ENCODE measurements around the gene MICAL3.

The MICAL3 gene

DNA sequence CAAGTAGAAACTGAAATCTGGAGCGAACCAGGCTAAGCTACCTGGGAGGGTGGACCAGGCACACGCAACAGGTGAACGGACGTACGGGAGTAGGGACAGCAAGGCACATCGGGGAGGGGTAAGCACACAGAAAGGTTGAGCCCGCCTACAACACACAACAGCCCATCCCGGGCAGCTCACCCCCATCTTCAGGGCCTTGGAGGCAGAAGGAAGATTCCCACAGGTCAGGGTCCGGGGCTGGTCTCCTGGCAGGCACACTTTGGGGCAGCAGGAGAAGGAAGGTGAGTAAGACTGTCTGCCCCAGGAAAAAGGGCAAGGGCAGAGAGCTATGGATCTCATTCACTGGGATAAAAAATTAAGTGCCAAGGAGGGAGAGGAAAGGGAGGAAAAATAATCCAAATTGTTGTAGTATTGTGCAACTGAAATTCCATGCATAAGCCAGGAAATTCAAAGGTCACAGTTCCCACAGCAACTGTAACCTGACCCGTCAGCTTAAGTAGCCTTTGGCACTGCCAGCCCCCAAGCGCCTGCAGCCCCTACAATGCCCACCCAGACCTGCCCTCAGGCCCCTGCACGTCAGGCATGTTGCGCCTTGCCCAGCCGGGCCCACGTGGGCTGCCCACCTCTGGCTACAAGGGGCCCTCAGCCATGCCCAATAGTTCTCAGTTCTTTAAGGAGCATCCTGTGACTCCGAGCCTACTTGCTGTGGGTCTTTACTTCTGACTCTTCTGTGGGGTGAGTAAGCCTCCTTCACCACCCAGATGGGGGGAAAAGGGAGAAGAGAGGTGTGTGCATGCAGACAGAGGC, 51.8 kb downstream of the MICAL3 start:
- DNase-seq (ENCODE audit: low spot score), result no peak

DNA sequence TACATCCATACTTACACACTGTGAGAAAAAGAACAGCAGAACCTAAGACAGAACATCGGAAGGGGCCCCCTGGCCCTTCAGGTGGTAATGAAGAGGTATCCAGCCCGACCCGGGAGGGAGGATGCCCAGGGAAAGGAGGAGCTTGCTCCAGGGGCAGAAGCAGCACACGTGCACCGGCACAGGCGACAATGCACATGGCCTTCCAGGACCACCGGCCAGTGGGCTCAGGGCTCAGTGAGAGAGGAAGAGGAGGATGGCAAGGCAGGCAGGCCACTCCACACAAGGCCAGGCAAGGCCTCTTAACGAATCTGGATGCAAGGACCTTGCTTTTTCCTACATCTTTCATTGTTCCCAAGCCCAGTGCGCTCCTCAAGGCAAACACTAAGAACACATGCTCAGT, 52.6 kb downstream of the MICAL3 start:
- no peak for DNase-seq (ENCODE audit: low spot score)

DNA sequence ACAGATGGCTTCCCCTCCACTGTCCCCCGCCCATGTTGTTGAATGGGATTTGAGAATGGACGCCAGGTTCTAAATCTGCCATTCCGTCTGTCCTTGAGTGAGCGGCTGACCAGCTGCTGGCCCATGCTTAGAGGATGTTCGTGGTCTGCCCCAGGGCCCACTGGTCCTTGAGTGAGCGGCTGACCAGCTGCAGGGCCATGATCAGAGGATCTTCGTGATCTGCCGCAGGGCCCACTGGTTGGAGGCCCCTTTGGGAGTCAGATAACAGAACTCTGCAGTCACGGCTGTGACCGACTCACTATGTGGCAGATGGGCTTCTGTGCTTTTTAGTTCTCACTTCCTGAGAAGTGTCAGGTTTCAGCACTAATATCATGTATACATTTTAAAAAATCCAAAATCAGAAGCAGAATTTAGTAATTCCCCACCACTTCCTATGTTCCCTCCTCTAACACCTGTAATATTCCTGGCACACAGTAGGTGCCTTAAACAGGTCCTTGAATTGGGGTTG, 54.1 kb downstream of the MICAL3 start:
- peak; percentile 66 for DNase-seq (ENCODE audit: low spot score)

DNA sequence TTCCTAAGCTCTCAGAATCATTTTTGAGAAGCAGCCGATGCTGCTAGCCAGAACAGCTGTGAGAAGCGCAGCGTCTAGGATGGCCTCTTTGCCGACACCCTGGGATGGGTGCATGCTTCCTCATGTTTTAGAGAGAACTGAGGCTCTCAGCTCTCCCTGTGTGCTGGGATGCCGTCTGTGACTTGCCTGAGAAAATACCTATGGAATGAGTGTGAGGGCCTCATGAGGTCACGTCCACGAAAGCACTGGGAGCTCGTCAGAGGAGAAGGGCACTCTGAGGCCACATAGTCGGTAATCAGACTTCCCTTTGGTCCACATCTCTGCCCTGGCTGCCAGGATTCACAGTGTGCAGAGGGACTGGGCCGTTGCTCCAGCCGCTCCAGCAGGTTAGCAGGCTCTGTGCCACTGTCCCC, 54.7 kb downstream of the MICAL3 start:
- DNase-seq (ENCODE audit: low spot score), result no peak

DNA sequence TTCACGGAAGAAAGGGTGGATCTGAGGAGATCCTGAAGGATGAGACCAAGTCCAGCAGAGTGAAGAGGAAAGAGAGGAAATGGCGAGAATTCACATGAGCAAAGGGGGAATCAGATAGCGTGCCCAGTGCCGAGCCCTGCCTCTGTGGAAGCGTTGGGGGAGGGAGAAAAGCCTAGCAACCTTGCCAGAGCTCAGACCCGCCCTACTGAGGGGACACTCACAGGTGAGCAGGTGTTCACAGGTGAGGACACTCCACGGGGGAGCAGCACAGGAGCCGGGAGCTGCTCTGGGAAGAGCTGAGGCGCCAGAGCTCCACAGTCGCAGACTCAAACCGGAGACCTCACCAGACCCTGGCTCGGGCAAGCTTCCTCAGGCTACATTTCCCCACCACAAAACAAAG, 56.2 kb downstream of the MICAL3 start:
- DNase-seq (ENCODE audit: low spot score), result no peak

DNA sequence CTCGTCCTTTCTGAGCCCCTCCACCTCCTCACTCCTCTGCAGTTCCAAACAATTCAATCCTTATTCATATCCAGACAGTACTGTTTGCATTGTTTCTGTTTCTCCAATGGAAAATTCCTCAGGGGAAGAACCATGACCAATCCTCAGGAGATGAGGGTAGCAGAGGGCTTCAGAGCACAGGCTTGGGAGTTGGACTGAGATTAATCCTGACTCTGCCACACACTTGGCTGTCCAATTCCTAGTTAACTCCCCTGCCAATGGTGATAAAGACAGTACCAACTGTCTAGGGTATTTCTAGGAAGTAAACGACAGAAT, 58.0 kb downstream of the MICAL3 start:
- DNase-seq (ENCODE audit: low spot score), result no peak

DNA sequence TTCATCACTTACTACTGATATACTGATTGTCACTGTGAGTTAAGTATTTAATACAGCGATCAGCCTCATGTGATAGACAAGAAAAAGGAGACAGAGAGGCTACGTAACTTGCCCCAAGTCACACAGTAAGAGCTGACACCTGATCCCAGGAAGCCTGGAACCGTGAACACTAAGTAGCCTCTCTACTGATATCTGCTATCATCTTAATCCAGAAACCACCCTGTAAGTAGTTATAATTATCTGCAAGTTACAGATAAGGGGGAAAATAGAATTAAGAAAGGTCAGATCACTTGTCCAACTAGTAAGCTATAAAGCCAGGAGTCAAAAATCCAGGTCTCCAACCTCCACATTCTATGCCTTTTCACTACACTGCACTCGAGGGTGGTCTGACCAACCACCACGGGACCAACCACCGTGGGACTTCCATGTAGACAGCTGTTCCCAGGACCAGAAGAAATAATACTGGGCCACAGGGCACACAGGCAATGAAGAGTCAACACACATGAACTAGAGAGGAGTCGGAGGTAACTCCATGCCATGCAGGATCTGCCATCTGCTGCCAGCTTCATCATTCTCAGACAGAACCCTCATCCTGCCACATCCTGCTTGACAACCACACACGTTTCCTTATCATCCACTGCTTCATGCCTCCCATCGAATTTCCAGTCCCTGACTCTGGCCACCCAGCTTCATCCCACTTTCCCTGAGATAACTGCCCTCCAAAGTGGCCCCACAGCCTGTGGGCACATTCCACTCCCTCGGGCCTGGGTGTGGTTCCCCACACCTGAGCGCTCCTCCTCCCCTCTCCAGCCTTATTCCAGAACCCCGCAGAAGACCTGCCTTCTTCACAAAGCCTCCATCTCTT, 58.6 kb downstream of the MICAL3 start:
- no peak for DNase-seq (ENCODE audit: low spot score)

DNA sequence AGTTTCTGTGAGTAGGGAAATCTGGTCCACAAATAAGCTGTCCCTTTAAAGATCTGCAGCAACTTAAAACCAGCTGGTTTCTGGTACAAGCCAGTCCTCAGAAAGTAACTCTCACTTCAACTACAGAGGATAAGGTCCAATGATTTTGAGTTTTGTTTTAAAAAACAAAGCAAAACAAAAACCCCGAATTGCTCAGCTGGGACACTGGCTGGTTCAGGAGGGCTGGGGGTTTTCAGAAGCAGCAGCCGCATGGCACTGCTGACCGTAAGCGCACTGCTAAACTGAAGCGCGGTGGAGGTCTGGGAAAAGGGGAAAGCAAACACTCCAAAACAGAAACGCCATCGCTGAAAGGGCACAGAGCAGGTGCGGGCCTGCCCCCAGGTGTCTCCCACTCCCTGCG, 59.7 kb downstream of the MICAL3 start:
- DNase-seq (ENCODE audit: low spot score), result no peak

DNA sequence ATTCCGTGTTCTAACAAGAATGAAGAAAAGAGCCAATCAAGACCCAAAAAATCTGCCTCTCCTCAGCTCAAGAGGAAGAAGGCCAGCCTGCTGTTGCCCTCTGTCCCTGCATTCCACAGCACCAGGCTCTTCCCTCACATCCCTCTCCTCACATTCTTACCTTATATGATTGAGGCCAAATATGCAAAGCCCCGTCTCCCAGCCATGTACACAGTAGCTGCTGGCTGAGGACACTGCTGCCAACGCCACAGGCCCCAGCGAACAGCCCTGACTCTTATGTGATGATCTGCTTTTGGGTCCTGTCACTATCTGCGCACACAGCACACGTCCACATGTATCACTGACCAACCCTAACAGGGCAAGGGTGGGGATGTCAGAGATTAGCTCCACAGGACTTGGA, 60.2 kb downstream of the MICAL3 start:
- no peak for DNase-seq (ENCODE audit: low spot score)

DNA sequence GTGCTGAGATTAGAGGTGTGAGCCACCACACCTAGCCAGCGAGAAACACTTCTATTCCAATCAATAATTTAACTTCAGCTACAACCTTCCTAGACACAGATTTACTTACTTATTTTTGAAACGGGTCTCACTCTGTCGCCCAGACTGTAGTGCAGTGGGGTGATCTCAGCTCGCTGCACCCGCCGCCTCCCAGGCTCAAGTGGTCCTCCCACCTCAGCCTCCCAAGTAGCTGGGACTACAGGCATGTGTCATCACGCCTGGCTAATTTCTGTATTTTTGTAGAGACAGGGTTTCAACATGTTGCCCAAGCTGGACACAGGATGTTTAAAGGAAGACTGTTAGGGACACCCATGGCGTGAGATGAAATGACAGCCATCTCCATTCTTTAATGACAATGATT, 61.3 kb downstream of the MICAL3 start:
- DNase-seq (ENCODE audit: low spot score), result no peak

DNA sequence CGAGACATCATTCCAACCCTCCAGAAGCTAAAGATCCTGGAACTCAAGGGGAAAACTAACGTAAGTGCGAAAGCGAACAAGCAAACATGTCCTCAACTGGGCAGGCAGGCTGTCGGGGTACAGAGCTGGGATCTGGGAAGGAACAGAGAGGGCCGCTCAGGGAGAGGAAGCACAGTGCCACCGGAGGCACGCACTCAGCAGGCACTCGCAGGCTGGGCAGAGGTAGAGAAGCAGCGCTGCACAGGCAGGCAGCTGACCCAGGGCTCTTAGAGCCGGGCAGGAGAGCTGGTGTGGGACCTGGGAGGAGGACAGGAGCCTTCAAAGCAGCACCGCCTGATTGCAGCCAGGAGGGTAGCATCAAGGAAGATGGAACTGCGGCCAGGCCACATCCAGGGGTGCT, 62.2 kb downstream of the MICAL3 start:
- no peak for DNase-seq (ENCODE audit: low spot score)

DNA sequence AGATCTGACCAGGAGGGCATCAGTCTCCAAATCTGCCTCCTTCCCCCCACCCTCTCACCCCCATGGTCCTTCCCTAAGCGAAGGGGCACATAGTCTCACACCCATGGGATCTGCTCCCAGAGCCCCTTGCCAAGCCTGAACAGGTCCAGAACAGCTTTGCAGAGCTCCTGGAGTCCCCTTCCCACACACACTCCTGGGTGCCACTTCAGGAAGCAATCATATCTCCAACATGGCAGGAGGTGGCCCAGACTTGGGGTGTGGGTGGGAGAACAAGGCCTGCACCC, 63.0 kb downstream of the MICAL3 start:
- no peak for DNase-seq (ENCODE audit: low spot score)

DNA sequence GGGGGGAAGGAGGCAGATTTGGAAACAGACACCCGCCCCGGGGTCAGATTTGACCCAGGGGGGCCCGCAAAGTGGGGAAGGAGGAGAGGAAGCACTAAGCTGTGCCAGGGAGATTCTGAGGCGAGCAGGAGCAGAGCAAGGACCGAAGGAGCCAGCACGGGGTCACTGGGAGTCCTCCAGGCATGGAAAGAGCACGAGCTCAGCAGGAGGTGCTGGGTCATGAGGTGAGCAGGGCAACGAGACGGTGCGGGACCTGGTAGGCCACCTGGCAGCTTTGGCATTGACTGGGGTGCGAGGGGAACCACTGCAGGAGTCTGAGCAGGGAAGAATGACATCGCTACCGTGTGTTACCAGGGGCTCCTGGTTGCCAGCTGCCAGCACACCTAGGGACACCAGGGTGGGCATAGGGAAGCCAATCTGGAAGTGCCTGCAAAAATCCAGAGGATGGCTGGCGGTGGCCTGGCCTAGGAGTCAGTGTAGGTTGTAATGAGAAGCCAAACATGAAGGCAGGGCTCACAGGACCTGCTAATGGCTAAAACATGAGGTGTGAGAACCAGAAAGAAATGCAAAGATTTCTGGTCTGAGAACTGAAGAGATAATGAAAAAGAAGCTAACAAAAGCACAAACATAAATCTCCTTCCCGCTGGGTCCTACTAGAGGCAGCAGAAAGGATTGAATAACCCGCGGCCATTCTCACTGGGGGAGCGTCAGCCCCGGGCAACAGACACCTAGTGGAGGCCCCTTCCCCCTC, 63.5 kb downstream of the MICAL3 start:
- no peak for DNase-seq (ENCODE audit: low spot score)

DNA sequence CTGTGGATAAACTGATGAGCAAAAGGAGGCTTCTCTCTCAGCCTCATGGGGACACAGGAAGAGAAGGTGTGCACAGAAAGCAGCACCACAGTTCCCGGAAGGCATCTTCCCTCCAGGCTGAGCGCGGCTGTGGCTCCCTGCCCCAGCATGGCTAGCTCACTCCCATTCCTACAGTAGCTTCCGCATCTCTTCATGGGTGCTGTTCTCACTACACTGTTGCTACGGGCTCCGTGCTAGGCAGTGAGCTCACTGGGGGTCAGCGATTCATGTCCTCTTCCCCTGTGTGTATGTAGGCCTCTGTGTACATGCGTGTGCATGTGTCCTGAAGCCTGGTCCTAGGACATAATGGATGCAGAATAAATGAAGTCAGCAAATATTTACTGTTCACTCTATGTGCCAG, 64.3 kb downstream of the MICAL3 start:
- DNase-seq (ENCODE audit: low spot score), result no peak

DNA sequence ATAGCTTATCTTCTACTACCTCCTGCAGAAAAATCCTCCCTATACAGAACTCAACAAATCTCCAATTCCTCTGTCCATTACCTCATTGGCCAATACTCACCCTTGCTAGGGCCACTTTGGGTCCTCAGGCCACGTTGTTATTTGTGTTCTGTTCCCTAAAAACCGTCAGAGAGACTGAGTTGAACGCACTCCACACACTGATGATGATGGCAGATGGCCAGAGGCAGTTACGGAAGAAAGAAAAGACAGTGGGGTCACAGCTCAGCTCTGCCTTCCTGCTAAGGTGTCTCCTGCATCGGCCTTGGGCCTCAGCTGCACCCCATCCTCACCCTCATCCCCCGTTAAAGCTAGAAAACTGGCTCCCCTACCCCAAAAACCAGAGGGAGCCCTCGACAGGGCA, 66.2 kb downstream of the MICAL3 start:
- DNase-seq (ENCODE audit: low spot score), result no peak

DNA sequence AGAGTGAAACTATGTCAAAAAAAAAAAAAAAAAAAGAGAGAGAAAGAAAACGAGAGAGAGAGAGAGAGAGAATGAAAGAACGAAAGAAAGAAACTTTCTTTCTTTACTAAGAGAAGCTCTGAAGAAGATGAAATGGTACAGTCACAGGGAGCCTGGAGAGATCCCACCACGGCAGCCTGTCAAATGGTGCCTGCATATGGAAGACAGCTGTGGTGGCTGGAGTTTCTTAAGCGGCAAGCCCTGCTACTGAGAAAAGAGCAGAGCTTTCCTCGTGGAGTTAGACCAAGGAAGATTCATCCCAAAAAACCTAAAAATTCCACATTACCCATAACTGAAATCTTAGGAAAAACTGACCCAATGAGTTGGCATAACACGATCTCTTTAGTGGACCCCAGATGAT, 66.7 kb downstream of the MICAL3 start:
- DNase-seq (ENCODE audit: low spot score), result no peak

DNA sequence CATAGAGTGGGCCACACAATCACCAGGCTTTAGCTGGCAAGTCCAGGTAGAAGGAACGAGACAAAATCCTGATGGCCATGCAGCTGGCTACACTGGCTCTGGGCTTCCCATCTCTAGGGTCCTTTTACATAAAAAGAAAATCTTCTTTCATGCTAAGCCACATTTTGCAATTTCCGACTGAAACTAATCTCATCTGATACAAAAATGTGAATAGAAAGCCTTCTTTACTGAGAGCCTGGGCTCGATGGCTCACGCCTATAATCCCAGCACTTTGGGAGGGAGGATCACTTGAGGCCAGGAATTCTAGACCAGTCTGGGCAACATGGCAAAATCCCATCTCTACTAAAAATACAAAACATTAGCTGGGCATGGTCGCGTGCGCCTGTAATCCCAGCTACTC, 67.2 kb downstream of the MICAL3 start:
- no peak for DNase-seq (ENCODE audit: low spot score)

DNA sequence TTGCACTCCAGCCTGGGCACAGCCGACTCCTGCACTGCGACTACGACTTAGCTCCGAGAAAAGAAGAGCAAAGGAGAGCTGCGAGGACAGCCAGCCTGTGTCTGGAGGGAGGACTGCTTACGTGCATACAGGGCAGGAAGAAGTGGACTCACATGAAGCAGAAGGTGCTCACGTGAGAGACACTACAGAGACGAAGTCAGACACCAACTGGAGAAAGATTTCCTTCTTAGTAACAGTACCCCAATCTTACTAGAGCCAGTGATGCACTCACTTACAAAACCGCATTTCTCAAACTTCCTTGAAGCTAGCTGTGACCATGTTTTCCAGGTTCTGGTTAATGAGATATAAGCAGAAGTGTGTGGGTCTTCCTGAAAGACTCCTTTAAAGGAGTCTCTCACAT, 67.7 kb downstream of the MICAL3 start:
- DNase-seq (ENCODE audit: low spot score), result no peak

DNA sequence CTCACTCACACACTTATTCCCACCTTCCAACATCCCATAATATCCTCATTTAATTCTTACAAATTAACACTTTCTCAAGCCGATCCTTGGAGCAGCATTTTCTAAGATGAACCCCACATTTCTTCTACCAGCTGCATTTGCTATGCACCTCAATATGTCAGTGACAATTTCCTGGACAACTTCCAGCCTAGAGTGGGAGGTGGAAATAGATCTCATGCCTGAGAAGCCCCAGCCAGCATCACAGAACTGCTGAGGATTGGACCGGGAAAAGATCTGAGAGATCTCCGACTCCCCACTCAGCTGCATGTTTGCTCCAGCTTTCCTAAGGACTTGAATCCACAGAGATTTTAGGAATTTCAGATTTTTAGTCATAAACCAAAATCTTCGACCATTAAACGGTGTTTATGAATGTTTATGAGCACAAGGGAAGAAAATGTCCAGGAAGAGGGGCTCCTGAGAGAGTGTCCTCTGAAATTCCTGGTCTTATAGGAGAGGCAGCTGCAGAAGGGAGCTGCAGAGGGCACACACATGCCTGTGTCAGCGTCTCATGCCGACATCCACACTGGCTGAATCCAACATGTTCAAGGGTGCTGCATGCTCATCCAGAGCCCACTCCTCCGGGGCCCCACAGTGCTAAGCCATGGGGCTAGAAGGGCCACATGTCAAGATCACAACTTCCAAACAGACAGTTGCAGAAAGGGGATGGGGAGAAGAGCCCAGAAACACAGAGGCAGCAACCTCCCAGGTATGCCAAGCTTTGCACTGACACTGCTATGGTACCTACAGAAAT, 68.6 kb downstream of the MICAL3 start:
- DNase-seq (ENCODE audit: low spot score), result no peak

DNA sequence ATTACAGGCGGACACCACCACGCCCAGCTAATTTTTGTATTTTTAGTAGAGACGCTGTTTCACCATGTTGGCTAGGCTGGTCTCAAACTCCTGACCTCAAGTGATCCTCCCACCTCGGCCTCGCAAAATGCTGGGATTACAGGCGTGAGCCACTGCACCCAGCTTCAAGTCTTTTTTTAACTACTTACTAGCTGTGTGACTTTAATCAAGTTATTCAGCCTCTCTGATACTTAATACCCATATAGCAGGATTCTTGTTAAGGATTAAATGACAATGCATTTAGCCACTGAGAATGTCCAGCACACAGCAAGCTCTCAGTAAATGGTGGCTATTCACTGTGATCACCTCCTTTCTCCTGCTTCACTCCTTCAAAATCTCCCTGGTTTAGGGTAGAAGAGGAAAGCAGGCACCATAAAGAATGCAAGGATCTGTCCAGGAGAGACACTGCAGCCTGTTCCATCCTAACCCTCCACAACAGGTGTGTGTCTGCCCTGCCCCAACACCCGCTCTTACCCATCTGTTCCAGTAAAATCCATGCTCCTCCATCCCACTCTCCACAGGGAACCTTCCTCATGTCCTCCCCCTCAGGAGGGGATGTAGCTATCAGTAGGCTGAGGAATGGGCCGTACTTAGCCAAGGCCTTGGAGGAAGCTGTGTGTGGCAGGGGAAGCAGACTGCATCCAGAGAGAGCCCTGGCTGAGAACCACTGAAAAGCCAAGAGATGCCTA, 69.3 kb downstream of the MICAL3 start:
- DNase-seq (ENCODE audit: low spot score), result no peak

DNA sequence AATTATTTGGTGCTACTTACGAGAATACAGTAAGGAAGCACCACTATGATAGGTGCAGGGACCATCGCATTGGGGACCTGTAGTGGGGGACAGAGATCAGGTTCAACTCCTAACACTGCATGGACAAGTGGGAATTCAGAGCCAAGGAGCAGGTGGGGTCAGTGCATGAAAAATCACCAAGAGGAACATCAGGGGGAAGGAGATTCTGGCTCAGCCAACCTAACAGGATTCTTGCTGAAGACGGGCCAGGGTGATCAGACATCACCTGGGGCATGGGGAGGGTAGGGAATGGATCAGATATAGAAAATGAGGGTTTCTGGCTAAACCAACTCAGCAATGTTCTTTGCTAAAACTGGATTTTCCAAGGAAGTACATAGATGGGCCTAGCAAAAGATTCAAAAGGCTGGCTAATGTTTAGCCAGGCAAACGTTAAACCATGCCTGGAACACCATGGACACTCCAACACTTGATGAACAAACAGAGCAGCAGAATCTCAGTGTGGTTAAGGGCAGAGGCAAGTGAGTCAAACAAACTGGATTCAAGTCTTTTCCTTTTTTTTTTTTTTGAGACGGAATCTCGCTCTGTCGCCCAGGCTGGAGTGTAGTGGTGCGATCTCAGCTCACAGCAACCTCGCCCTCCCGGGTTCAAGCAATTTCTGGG, 70.0 kb downstream of the MICAL3 start:
- no peak for DNase-seq (ENCODE audit: low spot score)

All from cerebellar cortex (tissue), 1 donor.